ENCODE measurements around the gene BOLA1. TPM values are rescaled to one million over a fixed set of nuclear protein-coding genes. Genes with fewer than 3 reads are reported as not detected.
"Not testable (repeated sequence)": the region's sequence is repeated elsewhere in the genome, so short reads cannot be mapped to it uniquely, and the experiment has no call there.

Gene BOLA1
- total RNA-seq, 1 experiment from 2014 or later = 15.3 TPM

DNA sequence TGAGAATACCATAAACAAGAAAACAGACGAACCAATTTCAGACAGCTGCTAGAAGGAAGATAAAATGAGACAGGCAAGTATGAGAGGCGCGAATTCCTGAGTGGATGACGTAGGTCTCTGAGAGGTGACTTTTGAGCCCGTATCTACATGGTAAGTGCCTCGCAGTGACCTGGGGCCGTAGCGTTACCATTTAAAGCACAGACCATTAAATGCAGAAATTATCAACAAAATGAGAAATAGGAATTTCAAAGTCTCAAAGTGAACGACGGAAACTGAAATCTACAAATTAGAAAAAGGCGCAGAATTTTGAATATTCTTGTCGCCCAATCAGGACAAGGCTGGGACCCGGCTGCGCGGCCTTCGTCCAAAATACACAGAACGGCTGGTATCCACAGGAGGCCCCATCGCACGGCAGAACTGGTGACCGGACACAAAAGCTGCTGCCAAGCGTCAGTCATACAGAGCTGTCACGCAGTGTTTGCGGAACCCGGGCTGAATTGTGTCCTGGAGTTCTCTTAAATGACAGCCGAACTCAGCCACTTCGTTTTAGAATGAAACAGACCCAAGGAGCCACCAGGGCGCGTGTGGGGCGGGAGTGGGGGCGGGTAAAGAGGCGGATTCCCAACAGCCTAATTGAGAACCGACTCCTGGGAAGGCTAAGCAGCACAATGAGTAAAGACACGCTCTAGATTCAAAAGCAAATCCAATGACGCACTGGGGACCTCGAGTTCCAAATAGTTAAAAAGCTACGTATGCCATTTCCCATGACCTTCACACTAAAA is 13.8 kb upstream of the BOLA1 start (continued):
- TF ChIP-seq, protein P1, sequence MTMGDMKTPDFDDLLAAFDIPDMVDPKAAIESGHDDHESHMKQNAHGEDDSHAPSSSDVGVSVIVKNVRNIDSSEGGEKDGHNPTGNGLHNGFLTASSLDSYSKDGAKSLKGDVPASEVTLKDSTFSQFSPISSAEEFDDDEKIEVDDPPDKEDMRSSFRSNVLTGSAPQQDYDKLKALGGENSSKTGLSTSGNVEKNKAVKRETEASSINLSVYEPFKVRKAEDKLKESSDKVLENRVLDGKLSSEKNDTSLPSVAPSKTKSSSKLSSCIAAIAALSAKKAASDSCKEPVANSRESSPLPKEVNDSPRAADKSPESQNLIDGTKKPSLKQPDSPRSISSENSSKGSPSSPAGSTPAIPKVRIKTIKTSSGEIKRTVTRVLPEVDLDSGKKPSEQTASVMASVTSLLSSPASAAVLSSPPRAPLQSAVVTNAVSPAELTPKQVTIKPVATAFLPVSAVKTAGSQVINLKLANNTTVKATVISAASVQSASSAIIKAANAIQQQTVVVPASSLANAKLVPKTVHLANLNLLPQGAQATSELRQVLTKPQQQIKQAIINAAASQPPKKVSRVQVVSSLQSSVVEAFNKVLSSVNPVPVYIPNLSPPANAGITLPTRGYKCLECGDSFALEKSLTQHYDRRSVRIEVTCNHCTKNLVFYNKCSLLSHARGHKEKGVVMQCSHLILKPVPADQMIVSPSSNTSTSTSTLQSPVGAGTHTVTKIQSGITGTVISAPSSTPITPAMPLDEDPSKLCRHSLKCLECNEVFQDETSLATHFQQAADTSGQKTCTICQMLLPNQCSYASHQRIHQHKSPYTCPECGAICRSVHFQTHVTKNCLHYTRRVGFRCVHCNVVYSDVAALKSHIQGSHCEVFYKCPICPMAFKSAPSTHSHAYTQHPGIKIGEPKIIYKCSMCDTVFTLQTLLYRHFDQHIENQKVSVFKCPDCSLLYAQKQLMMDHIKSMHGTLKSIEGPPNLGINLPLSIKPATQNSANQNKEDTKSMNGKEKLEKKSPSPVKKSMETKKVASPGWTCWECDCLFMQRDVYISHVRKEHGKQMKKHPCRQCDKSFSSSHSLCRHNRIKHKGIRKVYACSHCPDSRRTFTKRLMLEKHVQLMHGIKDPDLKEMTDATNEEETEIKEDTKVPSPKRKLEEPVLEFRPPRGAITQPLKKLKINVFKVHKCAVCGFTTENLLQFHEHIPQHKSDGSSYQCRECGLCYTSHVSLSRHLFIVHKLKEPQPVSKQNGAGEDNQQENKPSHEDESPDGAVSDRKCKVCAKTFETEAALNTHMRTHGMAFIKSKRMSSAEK (CRISPR knock-in tag; IDR thresholded peaks at IDR 0.05; ENCODE audit: borderline replicate concordance) = peak; percentile 94
- TF ChIP-seq ETV6 (CRISPR knock-in tag; IDR thresholded peaks at IDR 0.05) (no peak), ZNF232 (CRISPR knock-in tag; IDR thresholded peaks at IDR 0.05) (no peak), IRF2 (CRISPR knock-in tag; IDR thresholded peaks at IDR 0.05; ENCODE audit: borderline replicate concordance, low read depth) (no peak), MLX (CRISPR knock-in tag; IDR thresholded peaks at IDR 0.05) (no peak), JUN (CRISPR knock-in tag; IDR thresholded peaks at IDR 0.05) (no peak), CREM (CRISPR knock-in tag; IDR thresholded peaks at IDR 0.05) (no peak), SOX15 (CRISPR knock-in tag; IDR thresholded peaks at IDR 0.05) (no peak), PRDM15 (CRISPR knock-in tag; IDR thresholded peaks at IDR 0.05) (no peak), ZNF416 (CRISPR knock-in tag; IDR thresholded peaks at IDR 0.05) (peak; percentile 90)
- TF ChIP-seq, protein P2, sequence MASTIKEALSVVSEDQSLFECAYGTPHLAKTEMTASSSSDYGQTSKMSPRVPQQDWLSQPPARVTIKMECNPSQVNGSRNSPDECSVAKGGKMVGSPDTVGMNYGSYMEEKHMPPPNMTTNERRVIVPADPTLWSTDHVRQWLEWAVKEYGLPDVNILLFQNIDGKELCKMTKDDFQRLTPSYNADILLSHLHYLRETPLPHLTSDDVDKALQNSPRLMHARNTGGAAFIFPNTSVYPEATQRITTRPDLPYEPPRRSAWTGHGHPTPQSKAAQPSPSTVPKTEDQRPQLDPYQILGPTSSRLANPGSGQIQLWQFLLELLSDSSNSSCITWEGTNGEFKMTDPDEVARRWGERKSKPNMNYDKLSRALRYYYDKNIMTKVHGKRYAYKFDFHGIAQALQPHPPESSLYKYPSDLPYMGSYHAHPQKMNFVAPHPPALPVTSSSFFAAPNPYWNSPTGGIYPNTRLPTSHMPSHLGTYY (CRISPR knock-in tag; IDR thresholded peaks at IDR 0.05) = peak; percentile 97

GRCh38 chr1:149886121-149886395 is 13.3 kb upstream of the BOLA1 start:
- H3K27me3 Mint-ChIP-seq (ENCODE audit: low read depth); H3K36me3 Mint-ChIP-seq; H3K9me3 Mint-ChIP-seq; H3K4me1 Mint-ChIP-seq; H3K27ac Mint-ChIP-seq; ATAC-seq; CTCF ChIA-PET; H3K4me3 Mint-ChIP-seq; DNase-seq (ENCODE audit: low spot score): not testable (repeated sequence)
- 0 out of 2 replicates have a peak, but pooled peaks have one; percentile 11 for TF ChIP-seq ATF1 (CRISPR knock-in tag; IDR thresholded peaks at IDR 0.05)
- peak; percentile 80; the same call in 1 of the 2 replicates for TF ChIP-seq KAT7 (CRISPR knock-in tag; IDR thresholded peaks at IDR 0.05; ENCODE audit: borderline replicate concordance)
- peak; percentile 1; the same call in 1 of the 2 replicates for TF ChIP-seq MAX (CRISPR knock-in tag; IDR thresholded peaks at IDR 0.05)
- peak; percentile 58; the same call in 1 of the 2 replicates for TF ChIP-seq FOXP1 (CRISPR knock-in tag; IDR thresholded peaks at IDR 0.05; ENCODE audit: borderline replicate concordance)
- POLR2A ChIA-PET = interaction anchor here (0.6 to 6.1 kb wide), 15 partner anchors 14 to 1119 kb away, joined by 3 to 51 read pairs (median 8); partner anchors contain the start of genes BOLA1, MTMR11, OTUD7B and SF3B4
